GM12878 (cell line): ENCODE results near the gene MEGF11. TPM values are rescaled to one million over a fixed set of nuclear protein-coding genes. Genes with fewer than 3 reads are reported as not detected.

Source experiments
- ATAC-seq: fragments of 200-7000 bp; cut with Tn5 transposase; 3 replicates; pipeline ENCODE4 v1.9.1; 2020; ENCODE audit warnings: mild to moderate bottlenecking, moderate library complexity
- BruUV-seq: library from RNA; stranded (reverse); fragments of 400-500 nt; replicated peaks from 2 replicates; lab custom pipeline; 2021; lab: Mats Ljungman, UMichigan
- CTCF ChIA-PET: fragments of 300-600 bp; sonication (Branson Sonifier 250); formaldehyde crosslinking; extraction: SDS; loops from one replicate; lab custom pipeline; 2021; ENCODE audit warnings: inconsistent platforms; lab: Yijun Ruan, JAX
- POLR2A ChIA-PET: fragments of 350-600 bp; formaldehyde crosslinking; extraction: SDS; loops from one replicate; lab custom pipeline; 2021; ENCODE audit warnings: inconsistent platforms; lab: Charles Lee
- RAD21 ChIA-PET: fragments of 300-600 bp; sonication (Branson Sonifier 250); formaldehyde crosslinking; loops from one replicate; lab custom pipeline; 2023; ENCODE audit warnings: antibody characterized with exemption; ENCODE audit not compliant: unreplicated experiment; lab: Charles Lee
- SMC1A ChIA-PET: fragments of 300-600 bp; sonication (Branson Sonifier 250); formaldehyde crosslinking; loops from one replicate; lab custom pipeline; 2023; ENCODE audit not compliant: unreplicated experiment, uncharacterized antibody; lab: Charles Lee
- DNase-seq: peaks from one replicate; pipeline ENCODE4 v3.0.0-alpha.2; 2011; ENCODE audit warnings: low read depth, low spot score
- FAIRE-seq: peaks from 3 replicates; lab custom pipeline; 2011; peaks lifted over from hg19 to GRCh38; lab: Jason Lieb, UNC
- H2AFZ ChIP-seq: 2 replicates; pipeline ENCODE4 v1.6.0; 2011; ENCODE audit warnings: low read depth, low read length, control low read depth; ENCODE audit not compliant: control insufficient read depth
- H3K27ac ChIP-seq: 2 replicates; pipeline ENCODE4 v1.5.1; 2011; ENCODE audit warnings: control low read depth; ENCODE audit not compliant: control insufficient read depth, insufficient read depth
- H3K27me3 ChIP-seq, 2 experiments: replicated peaks in 1 of 2; 2 replicates each; pipeline versions ENCODE4 v1.6.0 to v1.6.1; 2011; ENCODE audit warnings: low read length in 1 of 2; ENCODE audit not compliant: control insufficient read depth in 2 of 2, insufficient read depth in 2 of 2
- H3K36me3 ChIP-seq, 2 experiments: 2 replicates each; pipeline ENCODE4 v1.5.1; 2011; ENCODE audit warnings: low read length in 1 of 2; ENCODE audit not compliant: control insufficient read depth in 2 of 2, insufficient read depth in 2 of 2
- H3K4me1 ChIP-seq: 2 replicates; pipeline ENCODE4 v1.6.1; 2011; ENCODE audit warnings: mild to moderate bottlenecking, low read length, moderate library complexity, mixed read lengths; ENCODE audit not compliant: control insufficient read depth, insufficient read depth
- H3K4me2 ChIP-seq: 2 replicates; pipeline ENCODE4 v1.6.0; 2011; ENCODE audit warnings: control low read depth; ENCODE audit not compliant: control insufficient read depth, insufficient read depth
- H3K4me3 ChIP-seq: fragments of 200-600 bp; sonication (generic); 2 replicates; pipeline ENCODE4 v1.5.1; 2016
- H3K79me2 ChIP-seq: 2 replicates; pipeline ENCODE4 v1.6.0; 2011; ENCODE audit warnings: low read length; ENCODE audit not compliant: control insufficient read depth, insufficient read depth
- H3K9ac ChIP-seq: 2 replicates; pipeline ENCODE4 v1.8.0; 2011; ENCODE audit warnings: low read length, control low read depth, mixed read lengths; ENCODE audit not compliant: control insufficient read depth, insufficient read depth
- H3K9me3 ChIP-seq: replicated peaks from 3 replicates; pipeline ENCODE4 v1.5.1; 2011; ENCODE audit warnings: mild to moderate bottlenecking, low read length; ENCODE audit not compliant: control insufficient read depth, insufficient read depth
- H4K20me1 ChIP-seq: 2 replicates; pipeline ENCODE4 v1.6.0; 2011; ENCODE audit not compliant: control insufficient read depth, insufficient read depth
- BCL3 ChIP-seq: IDR thresholded peaks from 2 replicates; pipeline ENCODE4 v1.6.1; 2011; ENCODE audit warnings: borderline replicate concordance, low read depth, mild to moderate bottlenecking, moderate library complexity, low read length; ENCODE audit not compliant: insufficient read depth, poor library complexity, severe bottlenecking
- HSF1 ChIP-seq: fragments of 150-350 bp; IDR thresholded peaks from 2 replicates; pipeline ENCODE4 v1.6.1; 2014; ENCODE audit warnings: mild to moderate bottlenecking, low read depth, low read length
- KDM1A ChIP-seq: fragments of 200-600 bp; sonication (generic); IDR thresholded peaks from 2 replicates; pipeline ENCODE4 v1.6.1; 2016; ENCODE audit warnings: borderline replicate concordance
- RELB ChIP-seq: fragments of 450-650 bp; IDR thresholded peaks from 2 replicates; pipeline ENCODE4 v1.6.1; 2017; ENCODE audit warnings: low read depth, mild to moderate bottlenecking, moderate library complexity
- YY1 ChIP-seq: IDR thresholded peaks from 2 replicates; pipeline ENCODE4 v1.6.1; 2011; ENCODE audit warnings: low read depth, mild to moderate bottlenecking, low read length
- ZNF622 ChIP-seq: fragments of 450-650 bp; IDR thresholded peaks from 2 replicates; pipeline ENCODE4 v1.6.1; 2017; ENCODE audit warnings: mild to moderate bottlenecking, inconsistent platforms
- WGBS: methylation state at CpG from one replicate; pipeline ENCODE4 v1.1.6; 2016; ENCODE audit warnings: low lambda C conversion rate; ENCODE audit not compliant: insufficient replicate concordance, insufficient coverage; ENCODE audit errors: missing lambda C conversion rate; 5-methylcytosine and 5-hydroxymethylcytosine counted together
- in situ Hi-C: fragments of 300-500 bp; cut with MboI; formaldehyde crosslinking; loops from 9 replicates; pipeline ENCODE4 v1.14.3; 2018; ENCODE audit warnings: mixed read lengths
- intact Hi-C: fragments of 100-400 bp; cut with micrococcal nuclease; formaldehyde crosslinking; loops from one replicate; pipeline ENCODE4 v1.14.2; 2022; ENCODE audit not compliant: unreplicated experiment
- polyA plus RNA-seq, 11 experiments: library from polyadenylated mRNA; depleted of rRNA in 4 of 11; unstranded in 6 of 11; stranded (reverse) in 5 of 11; fragments of >200 nt; fragmentation: Nextera tagmentation in 4 of 11; fragmentation: Illumina TruSeq in 1 of 11; extraction: Ambion mirVana in 4 of 11; extraction: Trizol in 1 of 11; gene quantifications; 1 replicate in 1 of 11; 2 replicates in 10 of 11; pipeline versions ENCODE4 v1.2.1 to v1.2.3, GENCODE V29; 2011 to 2016; ENCODE audit warnings: inconsistent platforms in 2 of 11, missing spikeins in 2 of 11, low read depth in 1 of 11
- total RNA-seq, 4 experiments: library from RNA; depleted of rRNA in 3 of 4; stranded (reverse); fragments of >200 nt in 3 of 4; fragmentation: Illumina TruSeq in 1 of 4; extraction: Trizol in 1 of 4; gene quantifications; 2 replicates each; pipeline versions ENCODE4 v1.2.1 to v1.2.3, GENCODE V29; 2013 to 2021

MEGF11 gene
- total and polyA plus RNA-seq, 10 of the 15 experiments (the other 5 are each of a cell fraction or from before 2014, with no cell fraction given): 0.03 to 1.7 (median 0.49) TPM

- H3K27ac ChIP-seq: no peak overlapping the region
- DNase-seq (no peak), ATAC-seq (no peak), FAIRE-seq (no peak)
- H3K4me1 ChIP-seq: no peaks in the 10 kb centered on the region; the same call in 1 of the 2 replicates
- intact Hi-C loops: no loop called here
- POLR2A ChIA-PET: no interaction called here
- no peaks in the 10 kb centered on the region for H3K36me3 ChIP-seq
- RAD21 ChIA-PET: no interaction called here
- in situ Hi-C loops: no loop called here
- 5% methylated on average over 7 of the region's 7 CpGs for WGBS
- peaks cover 0 to 3% of the 10 kb centered on the region in 2 experiments for H3K27me3 ChIP-seq
- BruUV-seq: no TSS peak
- no peaks in the 10 kb centered on the region for H4K20me1 ChIP-seq
- H2AFZ ChIP-seq: no peak overlapping the region
- TF ChIP-seq HSF1 (no peak), RELB (no peak), KDM1A (no peak), BCL3 (no peak), ZNF622 (no peak), YY1 (no peak)
- CTCF ChIA-PET: interaction anchor here (0.6 kb wide), 1 partner anchor 150 kb away, joined by 3 read pairs; no protein-coding TSS in a partner anchor
- no peaks in the 10 kb centered on the region for H3K79me2 ChIP-seq
- H3K9ac ChIP-seq: no peak overlapping the region
- no peaks in the 10 kb centered on the region for H3K9me3 ChIP-seq
- SMC1A ChIA-PET: interaction anchor here (1.2 kb wide), 1 partner anchor 826 kb away, joined by 3 read pairs; no protein-coding TSS in a partner anchor
- no peak overlapping the region for H3K4me2 ChIP-seq
- H3K4me3 ChIP-seq: no peak overlapping the region
Measured at GRCh38 chr15:66107070-66107469, 146.5 kb downstream of the MEGF11 start.
